ENCODE results near the gene GSDMA. TPM values are rescaled to one million over a fixed set of nuclear protein-coding genes. Genes with fewer than 3 reads are reported as not detected.
"Not testable (repeated sequence)": the region's sequence is repeated elsewhere in the genome, so short reads cannot be mapped to it uniquely, and the experiment has no call there.

GSDMA gene
- total RNA-seq, 5 donors from 2014 or later (not counting 1 experiment from before 2014, with no cell fraction given): 0.86 to 7.6 (median 3.4) TPM

- Mint-ChIP-seq H3K9me3 (no peaks in the 10 kb centered on the region), H3K27ac (no peak overlapping the region), H3K4me1 (peaks cover 15 to 19% (median 18%) of the 10 kb centered on the region in 3 donors), H3K4me3 (no peak overlapping the region), H3K36me3 (no peaks in the 10 kb centered on the region), H3K27me3 (no peaks in the 10 kb centered on the region)
- H3K27ac ChIP-seq (ENCODE audit: low read length): no peak overlapping the region
- no peaks in the 10 kb centered on the region for H3K36me3 ChIP-seq (ENCODE audit: control insufficient read depth in 2 of 2, extremely low read depth in 1 of 2, insufficient read depth in 1 of 2, low read length in 1 of 2)
- peaks cover 0 to 19% of the 10 kb centered on the region in 2 experiments for H3K27me3 ChIP-seq (replicated peaks in 1 of 2; ENCODE audit: control insufficient read depth in 2 of 2, extremely low read depth in 1 of 2, insufficient read depth in 2 of 2, low read length in 1 of 2)
- 88% methylated on average over 7 of the region's 15 CpGs for WGBS (ENCODE audit: insufficient coverage)
- CTCF ChIA-PET: interaction anchor here in 1 of 2 donors (0.6 kb wide), 2 partner anchors 97 to 322 kb away, joined by 4 to 11 read pairs; no protein-coding TSS in a partner anchor
- POLR2A ChIA-PET: interaction anchor here in 1 of 2 donors (0.6 kb wide), 1 partner anchor 29 kb away, joined by 3 read pairs; no protein-coding TSS in a partner anchor
- no peaks in the 10 kb centered on the region for H3K9me3 ChIP-seq
- no peak overlapping the region for H3K4me3 ChIP-seq (ENCODE audit: control insufficient read depth in 1 of 2, extremely low read depth in 1 of 2, low read length in 1 of 2)
- DNase-seq (no peak), ATAC-seq (replicated peaks in 1 of 4) (no peak)
- H3K4me1 ChIP-seq (ENCODE audit: control insufficient read depth in 1 of 2, extremely low read depth in 1 of 2, insufficient read depth in 2 of 2, low read length in 2 of 2): peaks cover 0 to 20% of the 10 kb centered on the region in 2 experiments
These were observed 16.1 kb upstream of the GSDMA start for GRCh38 chr17:39946551-39947330.

- H3K27ac ChIP-seq (ENCODE audit: low read length); H3K9me3 ChIP-seq; CTCF ChIA-PET; H3K36me3 Mint-ChIP-seq; H3K36me3 ChIP-seq (ENCODE audit: control insufficient read depth in 2 of 2, extremely low read depth in 1 of 2, insufficient read depth in 1 of 2, low read length in 1 of 2); H3K4me3 Mint-ChIP-seq; ATAC-seq (replicated peaks in 1 of 4); POLR2A ChIA-PET; H3K27me3 Mint-ChIP-seq; H3K9me3 Mint-ChIP-seq; H3K4me3 ChIP-seq (ENCODE audit: control insufficient read depth in 1 of 2, extremely low read depth in 1 of 2, low read length in 1 of 2): not testable (repeated sequence)
- H3K4me1 ChIP-seq (ENCODE audit: control insufficient read depth in 1 of 2, extremely low read depth in 1 of 2, insufficient read depth in 2 of 2, low read length in 2 of 2): peaks cover 2 to 31% of the 10 kb centered on the region in 2 experiments
- peaks cover 0 to 12% of the 10 kb centered on the region in 2 experiments for H3K27me3 ChIP-seq (replicated peaks in 1 of 2; ENCODE audit: control insufficient read depth in 2 of 2, extremely low read depth in 1 of 2, insufficient read depth in 2 of 2, low read length in 1 of 2)
- Mint-ChIP-seq H3K4me1 (peaks cover 21 to 29% (median 26%) of the 10 kb centered on the region in 3 donors), H3K27ac (peak overlapping the region in 1 of 2 donors; percentile 59)
- WGBS (ENCODE audit: insufficient coverage): 47% methylated on average over 3 of the region's 5 CpGs
- peak in 1 of 35 experiments; percentile 31 for DNase-seq
These were observed 14.3 kb upstream of the GSDMA start for GRCh38 chr17:39948489-39948828.

GRCh38 chr17:39949028-39949427, 13.8 kb upstream of the GSDMA start:
- Histone ChIP-seq H3K36me3 (ENCODE audit: control insufficient read depth in 2 of 2, extremely low read depth in 1 of 2, insufficient read depth in 1 of 2, low read length in 1 of 2) (no peaks in the 10 kb centered on the region), H3K4me1 (ENCODE audit: control insufficient read depth in 1 of 2, extremely low read depth in 1 of 2, insufficient read depth in 2 of 2, low read length in 2 of 2) (peaks cover 2 to 37% of the 10 kb centered on the region in 2 experiments), H3K4me3 (ENCODE audit: control insufficient read depth in 1 of 2, extremely low read depth in 1 of 2, low read length in 1 of 2) (no peak overlapping the region), H3K27ac (ENCODE audit: low read length) (no peak overlapping the region), H3K27me3 (replicated peaks in 1 of 2; ENCODE audit: control insufficient read depth in 2 of 2, extremely low read depth in 1 of 2, insufficient read depth in 2 of 2, low read length in 1 of 2) (peaks cover 0 to 9% of the 10 kb centered on the region in 2 experiments), H3K9me3 (no peaks in the 10 kb centered on the region)
- POLR2A ChIA-PET: no interaction called here
- DNase-seq (no peak), ATAC-seq (replicated peaks in 1 of 4) (no peak)
- H3K9me3 Mint-ChIP-seq: no peaks in the 10 kb centered on the region
- no peak overlapping the region for H3K4me3 Mint-ChIP-seq
- peak overlapping the region in 1 of 2 donors; percentile 59 for H3K27ac Mint-ChIP-seq
- H3K4me1 Mint-ChIP-seq: peaks cover 24 to 32% (median 30%) of the 10 kb centered on the region in 3 donors
- CTCF ChIA-PET: no interaction called here
- no peaks in the 10 kb centered on the region for H3K27me3 Mint-ChIP-seq
- H3K36me3 Mint-ChIP-seq: no peaks in the 10 kb centered on the region
- 67% methylated on average over 1 of the region's 2 CpGs for WGBS (ENCODE audit: insufficient coverage)

- peaks cover 0 to 3% of the 10 kb centered on the region in 2 experiments for H3K27me3 ChIP-seq (replicated peaks in 1 of 2; ENCODE audit: control insufficient read depth in 2 of 2, extremely low read depth in 1 of 2, insufficient read depth in 2 of 2, low read length in 1 of 2)
- no peaks in the 10 kb centered on the region for H3K9me3 ChIP-seq
- Mint-ChIP-seq H3K4me1 (peaks cover 24 to 35% (median 30%) of the 10 kb centered on the region in 3 donors), H3K27ac (peak overlapping the region in 1 of 2 donors; percentile 23), H3K9me3 (no peaks in the 10 kb centered on the region), H3K36me3 (no peaks in the 10 kb centered on the region), H3K4me3 (peak overlapping the region in 1 of 3 donors; percentile 28), H3K27me3 (no peaks in the 10 kb centered on the region)
- H3K4me3 ChIP-seq (ENCODE audit: control insufficient read depth in 1 of 2, extremely low read depth in 1 of 2, low read length in 1 of 2): no peak overlapping the region
- ATAC-seq (replicated peaks in 1 of 4) (no peak), DNase-seq (no peak)
- 79% methylated on average over 2 of the region's 5 CpGs for WGBS (ENCODE audit: insufficient coverage)
- peaks cover 2 to 39% of the 10 kb centered on the region in 2 experiments for H3K4me1 ChIP-seq (ENCODE audit: control insufficient read depth in 1 of 2, extremely low read depth in 1 of 2, insufficient read depth in 2 of 2, low read length in 2 of 2)
- no peaks in the 10 kb centered on the region for H3K36me3 ChIP-seq (ENCODE audit: control insufficient read depth in 2 of 2, extremely low read depth in 1 of 2, insufficient read depth in 1 of 2, low read length in 1 of 2)
- CTCF ChIA-PET: no interaction called here
- H3K27ac ChIP-seq (ENCODE audit: low read length): no peak overlapping the region
- POLR2A ChIA-PET: no interaction called here
These were observed 11.9 kb upstream of the GSDMA start for GRCh38 chr17:39950871-39951348.

- H3K27me3 ChIP-seq (replicated peaks in 1 of 2; ENCODE audit: control insufficient read depth in 2 of 2, extremely low read depth in 1 of 2, insufficient read depth in 2 of 2, low read length in 1 of 2): no peaks in the 10 kb centered on the region
- no peaks in the 10 kb centered on the region for H3K9me3 ChIP-seq
- Mint-ChIP-seq H3K9me3 (no peaks in the 10 kb centered on the region), H3K4me3 (peak overlapping the region; percentile 63 to 73 (median 64)), H3K27me3 (no peaks in the 10 kb centered on the region), H3K4me1 (peaks cover 24 to 35% (median 30%) of the 10 kb centered on the region in 3 donors), H3K36me3 (no peaks in the 10 kb centered on the region), H3K27ac (peak overlapping the region in 1 of 2 donors; percentile 72)
- WGBS (ENCODE audit: insufficient coverage): 78% methylated on average over 11 of the region's 22 CpGs
- ChIA-PET CTCF (no interaction called here), POLR2A (interaction anchor here (0.6 kb wide), 2 partner anchors 108 to 532 kb away, joined by 3 to 4 read pairs; no protein-coding TSS in a partner anchor)
- peaks cover 2 to 39% of the 10 kb centered on the region in 2 experiments for H3K4me1 ChIP-seq (ENCODE audit: control insufficient read depth in 1 of 2, extremely low read depth in 1 of 2, insufficient read depth in 2 of 2, low read length in 2 of 2)
- no peak for ATAC-seq (replicated peaks in 1 of 4)
- H3K4me3 ChIP-seq (ENCODE audit: control insufficient read depth in 1 of 2, extremely low read depth in 1 of 2, low read length in 1 of 2): peak overlapping the region; percentile 55 to 56
- peak in 1 of 35 experiments; percentile 25 for DNase-seq
- peak overlapping the region; percentile 45 for H3K27ac ChIP-seq (ENCODE audit: low read length)
- no peaks in the 10 kb centered on the region for H3K36me3 ChIP-seq (ENCODE audit: control insufficient read depth in 2 of 2, extremely low read depth in 1 of 2, insufficient read depth in 1 of 2, low read length in 1 of 2)
These were observed 10.7 kb upstream of the GSDMA start for GRCh38 chr17:39951924-39952679.

Measured in T-cell (primary cell).